AG09319 (cell line): ENCODE data around the gene TTLL10.

Experiments used
- DNase-seq: peaks from one replicate; pipeline ENCODE4 v3.0.0-alpha.2; 2010; ENCODE audit warnings: low read depth; ENCODE audit errors: extremely low read depth
- CTCF ChIP-seq: IDR thresholded peaks from 2 replicates; pipeline ENCODE4 v1.5.1; 2011; ENCODE audit warnings: low read depth, mild to moderate bottlenecking, inconsistent platforms, low read length, moderate library complexity

Gene TTLL10

GRCh38 chr1:1220197-1220596 is 46.5 kb downstream of the TTLL10 start:
- DNase-seq = no peak
- no peak for TF ChIP-seq CTCF

- no peak for TF ChIP-seq CTCF
- no peak for DNase-seq
Observed at GRCh38 chr1:1221887-1222574, 48.4 kb downstream of the TTLL10 start.

DNA sequence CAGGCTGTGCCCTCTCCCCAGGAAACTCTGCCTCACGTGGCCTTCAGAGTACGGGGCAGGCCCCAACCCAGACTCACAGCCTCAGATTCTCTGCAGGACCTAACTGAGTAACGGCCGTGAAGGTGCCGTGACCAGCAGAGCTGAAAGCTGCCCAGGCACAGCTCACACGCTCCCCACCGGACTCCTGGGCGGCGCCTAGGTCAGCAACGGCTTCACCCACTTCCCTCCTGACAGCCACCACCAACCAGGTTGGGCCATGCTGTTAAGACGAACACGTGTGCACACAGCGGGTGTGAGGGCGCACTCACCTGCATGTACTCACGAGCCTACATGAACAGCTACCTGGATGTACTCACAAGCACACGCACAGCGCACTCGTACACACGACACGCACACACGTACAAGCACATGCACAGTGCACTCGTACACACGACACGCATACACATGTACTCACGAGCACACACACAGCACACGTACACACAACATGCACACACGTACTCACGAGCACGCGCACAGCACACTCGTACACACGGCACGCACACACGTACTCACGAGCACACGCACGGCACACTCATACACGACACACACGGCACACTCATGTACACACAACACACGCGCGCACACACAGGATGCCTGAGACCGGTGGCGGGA is 49.0 kb downstream of the TTLL10 start:
- no peak for TF ChIP-seq CTCF
- DNase-seq = no peak

GRCh38 chr1:1223321-1223720 is 49.6 kb downstream of the TTLL10 start:
- TF ChIP-seq CTCF = no peak
- no peak for DNase-seq

- TF ChIP-seq CTCF = no peak
- no peak for DNase-seq
Observed at GRCh38 chr1:1223891-1224290, 50.2 kb downstream of the TTLL10 start.

GRCh38 chr1:1225238-1225845 is 51.7 kb downstream of the TTLL10 start:
- TF ChIP-seq CTCF = no peak
- DNase-seq = no peak

- no peak for TF ChIP-seq CTCF
- no peak for DNase-seq
Observed at GRCh38 chr1:1225913-1226312, 52.2 kb downstream of the TTLL10 start.
